K562 (cell line): ENCODE data around the gene NUCB2. TPM values are rescaled to one million over a fixed set of nuclear protein-coding genes. Genes with fewer than 3 reads are reported as not detected.

Experiments used
- ATAC-seq: fragments of 200-7000 bp; cut with Tn5 transposase; 3 replicates; pipeline ENCODE4 v1.9.1; 2020; ENCODE audit warnings: moderate library complexity
- BruUV-seq: library from RNA; stranded (reverse); fragments of 400-500 nt; replicated peaks from 2 replicates; lab custom pipeline; 2021; lab: Mats Ljungman, UMichigan
- CTCF ChIA-PET: fragments of 300-600 bp; formaldehyde crosslinking; extraction: SDS; loops from one replicate; lab custom pipeline; 2021; ENCODE audit warnings: low intra/inter-chr PET ratio; lab: Yijun Ruan, JAX
- POLR2A ChIA-PET: fragments of 300-600, 350-650 bp; sonication (Branson Sonifier 250); formaldehyde crosslinking; extraction: SDS; loops from one replicate; lab custom pipeline; 2021; ENCODE audit warnings: antibody characterized with exemption, inconsistent platforms; lab: Yijun Ruan, JAX
- DNase-seq, 4 experiments: peaks; one replicate each; pipeline versions ENCODE4 v3.0.0 to v3.0.0-alpha.2; 2011 to 2018; ENCODE audit warnings: low spot score in 3 of 4, mixed read lengths in 3 of 4; ENCODE audit errors: extremely low read depth in 1 of 4
- FAIRE-seq: peaks from 2 replicates; lab custom pipeline; 2011; peaks lifted over from hg19 to GRCh38; lab: Jason Lieb, UNC
- H2AFZ ChIP-seq: 2 replicates; pipeline ENCODE4 v1.6.0; 2011; ENCODE audit warnings: low read depth, low read length, control low read depth, inconsistent platforms
- H3K27ac ChIP-seq: fragments of 200-600 bp; 3 replicates; pipeline ENCODE4 v1.8.0; 2011; ENCODE audit warnings: low read depth, mild to moderate bottlenecking, control low read depth, inconsistent platforms, low read length, moderate library complexity, mixed read lengths; ENCODE audit errors: extremely low read depth
- H3K27me3 ChIP-seq, 2 experiments: fragments of 300-600 bp in 1 of 2; 2 replicates in 1 of 2; 3 replicates in 1 of 2; pipeline versions ENCODE4 v1.6.0 to v1.8.0; 2011; ENCODE audit warnings: inconsistent platforms in 2 of 2, low read length in 2 of 2, mild to moderate bottlenecking in 1 of 2, mixed read lengths in 1 of 2, moderate library complexity in 1 of 2; ENCODE audit not compliant: control insufficient read depth in 2 of 2, insufficient read depth in 2 of 2
- H3K36me3 ChIP-seq: fragments of 300-600 bp; 3 replicates; pipeline ENCODE4 v1.8.0; 2011; ENCODE audit warnings: mild to moderate bottlenecking, low read length, inconsistent platforms; ENCODE audit not compliant: control insufficient read depth, insufficient read depth
- H3K4me1 ChIP-seq, 2 experiments: fragments of 200-600 bp in 1 of 2; replicated peaks in 1 of 2; 2 replicates in 1 of 2; 3 replicates in 1 of 2; pipeline versions ENCODE4 v1.5.1 to v1.8.0; 2011; ENCODE audit warnings: inconsistent platforms in 2 of 2, low read length in 2 of 2, mild to moderate bottlenecking in 1 of 2, mixed read lengths in 1 of 2, moderate library complexity in 1 of 2; ENCODE audit not compliant: control insufficient read depth in 2 of 2, insufficient read depth in 2 of 2
- H3K4me2 ChIP-seq: 2 replicates; pipeline ENCODE4 v1.6.1; 2011; ENCODE audit warnings: low read length, control low read depth, inconsistent platforms, mixed read lengths; ENCODE audit not compliant: insufficient read depth
- H3K4me3 ChIP-seq: fragments of 200-600 bp; sonication (generic), shearing (Covaris generic); 2 replicates; pipeline ENCODE4 v1.5.1; 2016; ENCODE audit warnings: control low read depth, inconsistent platforms
- H3K79me2 ChIP-seq: fragments of 200-600 bp; 3 replicates; pipeline ENCODE4 v1.8.0; 2011; ENCODE audit warnings: low read length, inconsistent platforms; ENCODE audit not compliant: control insufficient read depth, insufficient read depth
- H3K9ac ChIP-seq, 2 experiments: 2 replicates each; pipeline versions ENCODE4 v1.6.0 to v1.6.1; 2011; ENCODE audit warnings: low read depth in 2 of 2, low read length in 2 of 2, control low read depth in 1 of 2, inconsistent platforms in 1 of 2, mild to moderate bottlenecking in 1 of 2, mixed read lengths in 1 of 2; ENCODE audit not compliant: insufficient read depth in 1 of 2
- H3K9me1 ChIP-seq: one replicate; pipeline ENCODE4 v1.6.0; 2011; ENCODE audit warnings: inconsistent platforms, mild to moderate bottlenecking, low read length, moderate library complexity; ENCODE audit not compliant: control insufficient read depth, insufficient read depth
- H3K9me3 ChIP-seq: replicated peaks from 2 replicates; pipeline ENCODE4 v1.5.1; 2011; ENCODE audit warnings: low read depth, low read length, inconsistent platforms; ENCODE audit not compliant: control insufficient read depth, insufficient read depth
- H4K20me1 ChIP-seq: replicated peaks from 2 replicates; pipeline ENCODE4 v1.6.1; 2011; ENCODE audit warnings: low read length, inconsistent platforms, mixed read lengths; ENCODE audit not compliant: control insufficient read depth, insufficient read depth
- ATF6 ChIP-seq: sonication (generic); formaldehyde crosslinking; IDR thresholded peaks from 2 replicates; pipeline ENCODE4 v1.4.0; 2020; ENCODE audit warnings: mild to moderate bottlenecking, missing genetic modification reagents
- BRD9 ChIP-seq: fragments of 450-650 bp; IDR thresholded peaks from 2 replicates; pipeline ENCODE4 v1.6.1; 2018; ENCODE audit warnings: low read depth; ENCODE audit not compliant: partially characterized antibody
- CREM ChIP-seq: IDR thresholded peaks from 2 replicates; pipeline ENCODE4 v1.6.1; 2014; ENCODE audit warnings: antibody characterized with exemption, low read depth
- HCFC1 ChIP-seq: IDR thresholded peaks from 2 replicates; pipeline ENCODE4 v1.6.1; 2012; ENCODE audit warnings: low read depth, low read length, improper control_type of control experiment
- ILK ChIP-seq: fragments of 450-650 bp; IDR thresholded peaks from 2 replicates; pipeline ENCODE4 v1.6.1; 2016; ENCODE audit warnings: missing genetic modification characterization, low read depth, mild to moderate bottlenecking, missing compliant biosample characterization, moderate library complexity, borderline replicate concordance
- NFIX ChIP-seq: fragments of 250-450 bp; sonication (Bioruptor Pico); IDR thresholded peaks from 2 replicates; pipeline ENCODE4 v1.4.0; 2020; ENCODE audit warnings: low read depth, mild to moderate bottlenecking, moderate library complexity
- PHF20 ChIP-seq: fragments of 450-650 bp; IDR thresholded peaks from 2 replicates; pipeline ENCODE4 v1.6.1; 2018; ENCODE audit not compliant: partially characterized antibody
- RBFOX2 ChIP-seq: fragments of 200-400 bp; formaldehyde crosslinking; IDR thresholded peaks from 2 replicates; pipeline ENCODE4 v1.6.1; 2017; ENCODE audit warnings: low read depth, mild to moderate bottlenecking, low read length, moderate library complexity
- SMC3 ChIP-seq: conservative IDR thresholded peaks from 2 replicates; pipeline ENCODE4 v1.6.1; 2011; ENCODE audit warnings: low read depth, low read length, improper control_type of control experiment; ENCODE audit not compliant: insufficient read depth
- TAF7 ChIP-seq: fragments of 450-650 bp; IDR thresholded peaks from 2 replicates; pipeline ENCODE4 v1.6.1; 2016; ENCODE audit warnings: missing genetic modification characterization, missing compliant biosample characterization
- WGBS: fragments of 100-300 bp; shearing (Covaris generic); methylation state at CpG from one replicate; pipeline ENCODE4 v1.1.6; 2016; ENCODE audit warnings: low coverage, mixed read lengths; ENCODE audit not compliant: insufficient coverage; ENCODE audit errors: missing lambda C conversion rate; 5-methylcytosine and 5-hydroxymethylcytosine counted together
- in situ Hi-C: fragments of 300-500 bp; cut with MboI; formaldehyde crosslinking; loops from 4 replicates; pipeline ENCODE4 v1.15.0; 2018; ENCODE audit warnings: inconsistent platforms, mixed read lengths
- intact Hi-C: fragments of 100-400 bp; cut with micrococcal nuclease; formaldehyde crosslinking; loops from 2 replicates; pipeline ENCODE4 v1.14.2; 2022
- polyA plus RNA-seq, 8 experiments: library from polyadenylated mRNA; depleted of rRNA in 4 of 8; stranded (reverse) in 5 of 8; unstranded in 3 of 8; fragments of >200 nt; fragmentation: Nextera tagmentation in 2 of 8; fragmentation: Illumina TruSeq in 1 of 8; extraction: Ambion mirVana in 2 of 8; extraction: Trizol in 1 of 8; gene quantifications; 2 replicates each; pipeline versions ENCODE4 v1.2.1 to v1.2.3, GENCODE V29; 2011 to 2014; ENCODE audit warnings: inconsistent platforms in 1 of 8, missing spikeins in 1 of 8
- total RNA-seq, 7 experiments: library from RNA; depleted of rRNA in 6 of 7; stranded (reverse); fragments of >200 nt in 6 of 7; fragmentation: Illumina TruSeq in 2 of 7; extraction: Trizol in 2 of 7; gene quantifications; 2 replicates each; pipeline versions ENCODE4 v1.2.1 to v1.2.3, GENCODE V29; 2011 to 2021; ENCODE audit warnings: low replicate concordance in 1 of 7
- TF ChIP-seq, protein P1 (sequence below), 2 experiments: fragments of 450-650 bp; IDR thresholded peaks; 2 replicates each; pipeline ENCODE4 v1.6.1; 2016
- TF ChIP-seq, protein P2 (sequence below): fragments of 250-450 bp; sonication (Bioruptor Pico); IDR thresholded peaks from 2 replicates; pipeline ENCODE4 v1.5.0; 2021; ENCODE audit warnings: mild to moderate bottlenecking, moderate library complexity

Gene NUCB2
- total and polyA plus RNA-seq, 9 of the 15 experiments (the other 6 are each of a cell fraction or from before 2014, with no cell fraction given) = 54.0 to 108 (median 84.6) TPM

DNA sequence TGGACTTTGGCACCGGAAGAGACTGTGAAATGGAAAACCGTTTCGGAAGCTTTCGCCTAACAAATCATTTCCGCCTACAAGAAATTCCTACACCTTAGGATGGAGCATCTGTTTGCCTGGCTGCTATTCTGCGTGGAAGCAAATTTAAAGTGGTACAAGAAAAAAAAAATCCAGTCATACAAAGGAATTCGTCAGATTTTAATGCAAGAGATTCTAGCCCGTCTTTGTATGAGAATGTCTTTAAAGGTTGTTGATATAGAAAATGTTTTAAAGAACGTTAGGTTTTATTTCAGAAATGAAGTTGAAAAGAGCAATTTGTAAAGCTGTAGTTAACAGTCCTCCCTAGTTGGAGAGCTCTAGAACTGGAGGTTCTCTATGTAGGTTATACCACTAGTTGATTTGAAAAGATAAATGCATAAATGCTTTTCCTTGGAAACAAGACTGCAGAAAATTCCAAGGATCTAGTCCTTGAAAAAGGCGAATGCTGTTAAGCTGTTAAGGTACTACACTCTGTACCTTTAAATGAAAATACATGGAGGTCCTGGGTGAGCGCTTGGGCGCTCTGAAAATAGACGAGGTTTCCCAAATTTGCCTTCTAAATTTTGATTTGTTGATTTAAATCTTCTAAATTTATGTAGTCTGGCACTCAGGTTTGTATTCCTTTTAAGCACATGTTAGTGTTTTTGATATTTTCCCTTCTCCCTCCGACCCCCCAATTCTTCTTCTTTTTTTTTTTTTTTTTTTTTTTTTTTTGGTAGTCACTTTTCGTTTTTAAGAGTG, 77.5 kb downstream of the NUCB2 start (continued):
- TF ChIP-seq ILK (tag) (no peak), TAF7 (tag) (peak; percentile 60), BRD9 (peak; percentile 71)
- TF ChIP-seq, protein P1, sequence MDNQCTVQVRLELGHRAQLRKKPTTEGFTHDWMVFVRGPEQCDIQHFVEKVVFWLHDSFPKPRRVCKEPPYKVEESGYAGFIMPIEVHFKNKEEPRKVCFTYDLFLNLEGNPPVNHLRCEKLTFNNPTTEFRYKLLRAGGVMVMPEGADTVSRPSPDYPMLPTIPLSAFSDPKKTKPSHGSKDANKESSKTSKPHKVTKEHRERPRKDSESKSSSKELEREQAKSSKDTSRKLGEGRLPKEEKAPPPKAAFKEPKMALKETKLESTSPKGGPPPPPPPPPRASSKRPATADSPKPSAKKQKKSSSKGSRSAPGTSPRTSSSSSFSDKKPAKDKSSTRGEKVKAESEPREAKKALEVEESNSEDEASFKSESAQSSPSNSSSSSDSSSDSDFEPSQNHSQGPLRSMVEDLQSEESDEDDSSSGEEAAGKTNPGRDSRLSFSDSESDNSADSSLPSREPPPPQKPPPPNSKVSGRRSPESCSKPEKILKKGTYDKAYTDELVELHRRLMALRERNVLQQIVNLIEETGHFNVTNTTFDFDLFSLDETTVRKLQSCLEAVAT (IDR thresholded peaks at IDR 0.05) = 0 out of 4 replicates have a peak, but pooled peaks of 1 of the 2 experiments have one; percentile 23

DNA sequence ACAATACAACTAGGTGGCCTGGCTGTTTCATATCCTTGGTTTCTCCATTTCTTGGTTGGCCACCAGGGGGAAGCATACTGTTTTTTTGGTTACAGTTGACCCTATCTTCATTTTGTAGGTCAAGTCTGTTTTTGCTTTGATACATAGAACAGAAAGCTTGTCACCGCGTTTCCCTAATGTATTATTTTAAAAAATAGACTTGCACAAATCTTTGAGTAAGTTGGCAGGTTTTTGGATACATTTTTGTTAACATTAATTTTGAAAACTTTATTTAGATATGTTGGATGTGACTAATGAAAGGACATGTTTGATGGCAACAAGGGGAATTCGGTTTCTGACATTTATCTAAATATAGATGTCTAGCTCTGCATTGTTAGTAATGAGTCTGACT, 78.1 kb downstream of the NUCB2 start:
- H3K79me2 ChIP-seq = peaks cover 64% of the 10 kb centered on the region
- peak overlapping the region; percentile 37 for H3K4me2 ChIP-seq
- H3K27ac ChIP-seq = peak overlapping the region; percentile 57
- DNase-seq = peak; percentile 62 to 91 (median 74)
- H3K36me3 ChIP-seq = peaks cover 38% of the 10 kb centered on the region; the same call in 2 of the 3 replicates
- intact Hi-C loops = no loop called here
- H3K4me3 ChIP-seq = peak overlapping the region; percentile 63; the same call in 1 of the 2 replicates
- CTCF ChIA-PET = interaction anchor here (0.7 kb wide), 2 partner anchors 124 to 627 kb away, joined by 3 to 5 read pairs; no protein-coding TSS in a partner anchor
- H3K27me3 ChIP-seq = no peaks in the 10 kb centered on the region
- peaks cover 2% of the 10 kb centered on the region; the same call in 1 of the 2 replicates for H3K9me3 ChIP-seq
- peak; percentile 60 for ATAC-seq
- POLR2A ChIA-PET = interaction anchor here (1.3 to 1.6 kb wide), 3 partner anchors 9 to 26 kb away, joined by 4 to 5 read pairs (median 5); no protein-coding TSS in a partner anchor
- no peaks in the 10 kb centered on the region for H4K20me1 ChIP-seq
- no peaks in the 10 kb centered on the region for H3K9me1 ChIP-seq
- H3K4me1 ChIP-seq = peaks cover 7 to 25% of the 10 kb centered on the region in 2 experiments; a peak in 4 of 5 replicates
- WGBS = 13% methylated on average over 3 of the region's 3 CpGs
- H3K9ac ChIP-seq = peak overlapping the region in 1 of 2 experiments; percentile 79; a peak in 2 of 4 replicates
- FAIRE-seq = peak; percentile 72
- in situ Hi-C loops = no loop called here
- BruUV-seq = no TSS peak
- H2AFZ ChIP-seq = no peak overlapping the region
- TF ChIP-seq, protein P2, sequence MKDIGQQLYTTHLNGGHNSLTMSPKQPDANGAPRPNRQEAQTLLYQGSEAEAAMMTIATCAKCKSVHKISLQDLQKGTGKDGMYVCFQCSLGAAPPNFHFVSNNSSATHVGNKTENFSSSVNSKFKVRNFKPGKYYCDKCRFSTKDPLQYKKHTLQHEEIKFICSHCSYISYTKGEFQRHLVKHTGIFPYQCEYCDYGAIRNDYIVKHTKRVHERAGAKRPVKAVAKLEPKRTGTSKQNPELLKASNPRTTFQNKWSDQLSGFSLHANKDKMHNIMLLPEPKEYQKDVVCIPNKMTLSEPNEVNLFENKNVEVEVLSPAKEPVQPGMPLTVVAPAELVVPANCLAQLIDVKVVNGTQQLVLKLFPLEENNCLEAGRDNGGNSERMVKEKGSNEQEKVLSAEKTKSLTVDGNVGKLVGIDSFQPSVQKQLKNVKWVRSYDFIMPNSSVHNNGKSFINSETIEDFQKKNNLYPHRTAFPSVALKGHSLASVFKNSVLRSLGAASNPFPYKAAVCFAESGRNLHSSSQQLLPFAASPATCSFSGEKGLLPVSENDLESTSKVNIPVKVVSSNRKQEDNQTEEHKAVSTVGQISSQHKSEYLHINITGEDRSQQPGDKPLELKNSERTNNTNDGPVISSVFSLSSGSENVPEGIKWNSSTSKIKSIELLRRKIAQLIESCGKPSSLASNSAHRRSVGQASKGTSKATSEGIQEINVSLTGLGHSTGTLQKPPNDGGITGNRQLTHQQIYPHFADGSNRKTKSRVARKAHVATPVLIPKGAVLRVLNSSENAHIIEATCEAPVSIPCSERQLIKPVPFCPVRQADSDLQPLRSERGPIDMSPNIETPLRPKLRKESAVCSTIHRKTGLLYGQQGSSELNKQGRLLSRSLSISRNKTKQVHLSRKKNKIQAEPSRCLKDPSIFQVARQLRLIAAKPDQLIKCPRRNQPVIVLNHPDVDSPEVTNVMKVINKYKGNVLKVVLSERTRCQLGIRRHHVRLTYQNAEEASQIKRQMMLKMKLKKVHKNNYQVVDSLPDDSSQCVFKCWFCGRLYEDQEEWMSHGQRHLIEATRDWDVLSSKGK = no peak
- TF ChIP-seq CREM (no peak), HCFC1 (no peak), NFIX (CRISPR knock-in tag) (no peak), SMC3 (no peak), ATF6 (CRISPR knock-in tag) (no peak), RBFOX2 (no peak), PHF20 (no peak)
